ENCODE measurements around the gene LIMS3.
"Not testable (repeated sequence)": the region's sequence is repeated elsewhere in the genome, so short reads cannot be mapped to it uniquely, and the experiment has no call there.

Gene LIMS3

GRCh38 chr2:109898462-109899336 is at the start of gene LIMS3:
TSS of gene LIMS3 (plus strand) at chr2:109898688. CDS start at chr2:109898729, 41 bp downstream.
- DNase-seq (ENCODE audit: low read depth) = not testable (repeated sequence)

- not testable (repeated sequence) for DNase-seq (ENCODE audit: low read depth)
Measured at GRCh38 chr2:109871129-109871751, 27.2 kb upstream of the LIMS3 start.

GRCh38 chr2:109876625-109877024 is 21.9 kb upstream of the LIMS3 start:
- not testable (repeated sequence) for DNase-seq (ENCODE audit: low read depth)

GRCh38 chr2:109882112-109882511 is 16.4 kb upstream of the LIMS3 start:
- DNase-seq (ENCODE audit: low read depth) = not testable (repeated sequence)

- not testable (repeated sequence) for DNase-seq (ENCODE audit: low read depth)
Measured at GRCh38 chr2:109888414-109888813, 10.1 kb upstream of the LIMS3 start.

- not testable (repeated sequence) for DNase-seq (ENCODE audit: low read depth)
Measured at GRCh38 chr2:109889909-109890308, 8.6 kb upstream of the LIMS3 start.

GRCh38 chr2:109891024-109891423 is 7.5 kb upstream of the LIMS3 start:
- DNase-seq (ENCODE audit: low read depth) = not testable (repeated sequence)

- DNase-seq (ENCODE audit: low read depth) = not testable (repeated sequence)
Measured at GRCh38 chr2:109893736-109894135, 4.8 kb upstream of the LIMS3 start.

GRCh38 chr2:109894141-109894540 is 4.3 kb upstream of the LIMS3 start:
- not testable (repeated sequence) for DNase-seq (ENCODE audit: low read depth)

GRCh38 chr2:109895090-109895869 is 3.2 kb upstream of the LIMS3 start:
- DNase-seq (ENCODE audit: low read depth) = not testable (repeated sequence)

GRCh38 chr2:109896212-109896611 is 2.3 kb upstream of the LIMS3 start:
- DNase-seq (ENCODE audit: low read depth) = not testable (repeated sequence)

GRCh38 chr2:109897769-109898461 is 573 bp upstream of the LIMS3 start:
- not testable (repeated sequence) for DNase-seq (ENCODE audit: low read depth)

- DNase-seq (ENCODE audit: low read depth) = not testable (repeated sequence)
Measured at GRCh38 chr2:109905796-109906195, 7.3 kb downstream of the LIMS3 start.

GRCh38 chr2:109908626-109909025 is 10.1 kb downstream of the LIMS3 start:
- DNase-seq (ENCODE audit: low read depth) = not testable (repeated sequence)

- DNase-seq (ENCODE audit: low read depth) = not testable (repeated sequence)
Measured at GRCh38 chr2:109910789-109911188, 12.3 kb downstream of the LIMS3 start.

- DNase-seq (ENCODE audit: low read depth) = not testable (repeated sequence)
Measured at GRCh38 chr2:109913911-109914310, 15.4 kb downstream of the LIMS3 start.

GRCh38 chr2:109914552-109914951 is 16.1 kb downstream of the LIMS3 start:
- not testable (repeated sequence) for DNase-seq (ENCODE audit: low read depth)

- DNase-seq (ENCODE audit: low read depth) = not testable (repeated sequence)
Measured at GRCh38 chr2:109915830-109916229, 17.3 kb downstream of the LIMS3 start.

- not testable (repeated sequence) for DNase-seq (ENCODE audit: low read depth)
Measured at GRCh38 chr2:109920162-109920561, 21.7 kb downstream of the LIMS3 start.

GRCh38 chr2:109921543-109922384 is 23.3 kb downstream of the LIMS3 start:
- DNase-seq (ENCODE audit: low read depth) = not testable (repeated sequence)

GRCh38 chr2:109924481-109924880 is 26.0 kb downstream of the LIMS3 start:
- DNase-seq (ENCODE audit: low read depth) = not testable (repeated sequence)
